GM12892 (cell line): ENCODE measurements around the gene SEPTIN11. TPM values are rescaled to one million over a fixed set of nuclear protein-coding genes. Genes with fewer than 3 reads are reported as not detected.

Experiments
- DNase-seq: peaks from one replicate; pipeline ENCODE4 v3.0.0; 2011; ENCODE audit not compliant: insufficient read length
- FAIRE-seq: peaks from 2 replicates; lab custom pipeline; 2011; peaks lifted over from hg19 to GRCh38; lab: Jason Lieb, UNC
- POLR2A ChIP-seq: IDR thresholded peaks from 2 replicates; pipeline ENCODE4 v1.6.1; 2011; ENCODE audit warnings: low read depth, low read length, control low read depth
- POLR2AphosphoS5 ChIP-seq: IDR thresholded peaks from 2 replicates; pipeline ENCODE4 v1.6.1; 2011; ENCODE audit warnings: low read depth, low read length, control low read depth
- TAF1 ChIP-seq: IDR thresholded peaks from 2 replicates; pipeline ENCODE4 v1.6.1; 2011; ENCODE audit warnings: low read depth, mild to moderate bottlenecking, control low read depth, low read length, borderline replicate concordance
- polyA plus RNA-seq: library from polyadenylated mRNA; unstranded; fragments of >200 nt; gene quantifications from one replicate; pipeline ENCODE4 v1.2.1, GENCODE V29; 2012; ENCODE audit warnings: missing spikeins, inconsistent platforms; ENCODE audit not compliant: missing spikeins

SEPTIN11 gene
- polyA plus RNA-seq, result 63.6 TPM

DNA sequence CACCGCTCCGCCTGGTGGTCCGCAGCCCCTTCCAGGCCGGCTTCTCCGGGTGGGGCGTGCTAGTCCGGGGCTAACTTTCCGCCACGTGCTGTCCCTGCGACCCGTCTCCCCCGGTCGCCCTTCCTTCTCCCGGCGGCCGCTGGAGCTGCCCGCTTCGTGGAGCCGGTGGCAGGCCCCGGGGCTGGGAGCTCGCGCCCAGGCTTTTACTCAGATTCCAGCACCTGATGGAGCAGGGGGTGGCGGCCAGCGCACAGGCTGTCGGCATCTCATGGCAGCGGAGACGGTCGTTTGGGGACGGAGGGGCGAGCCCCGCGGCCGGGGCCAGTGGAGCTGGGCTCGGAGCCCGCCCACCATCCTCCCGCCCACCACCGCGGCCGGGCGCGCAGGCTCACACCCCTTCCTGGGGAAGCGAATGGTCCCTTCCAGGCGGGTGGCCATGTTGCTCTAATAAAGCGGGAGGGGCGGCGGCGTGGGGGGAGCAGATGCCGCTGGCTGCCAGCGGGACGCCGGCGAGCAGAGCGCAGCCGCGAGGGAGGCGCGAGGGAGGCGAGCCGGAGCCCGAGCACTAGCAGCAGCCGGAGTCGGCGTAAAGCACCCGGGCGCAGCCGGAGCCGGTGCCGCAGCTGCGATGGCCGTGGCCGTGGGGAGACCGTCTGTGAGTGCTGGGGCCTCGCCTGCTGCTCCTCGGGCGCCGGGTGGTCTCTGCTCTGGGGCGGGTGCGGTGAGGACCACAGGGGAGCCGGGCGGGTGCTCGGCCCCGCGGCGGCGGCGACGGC lies at the start of gene SEPTIN11:
SEPTIN11 (plus strand) TSS at position 477 of the 776 bp plus-strand sequence; CDS start at position 629, 152 bp downstream.
- DNase-seq (peak; percentile 84), FAIRE-seq (peak; percentile 99)
- TF ChIP-seq TAF1 (peak; percentile 95), POLR2A (peak; percentile 97), POLR2AphosphoS5 (peak; percentile 89)

DNA sequence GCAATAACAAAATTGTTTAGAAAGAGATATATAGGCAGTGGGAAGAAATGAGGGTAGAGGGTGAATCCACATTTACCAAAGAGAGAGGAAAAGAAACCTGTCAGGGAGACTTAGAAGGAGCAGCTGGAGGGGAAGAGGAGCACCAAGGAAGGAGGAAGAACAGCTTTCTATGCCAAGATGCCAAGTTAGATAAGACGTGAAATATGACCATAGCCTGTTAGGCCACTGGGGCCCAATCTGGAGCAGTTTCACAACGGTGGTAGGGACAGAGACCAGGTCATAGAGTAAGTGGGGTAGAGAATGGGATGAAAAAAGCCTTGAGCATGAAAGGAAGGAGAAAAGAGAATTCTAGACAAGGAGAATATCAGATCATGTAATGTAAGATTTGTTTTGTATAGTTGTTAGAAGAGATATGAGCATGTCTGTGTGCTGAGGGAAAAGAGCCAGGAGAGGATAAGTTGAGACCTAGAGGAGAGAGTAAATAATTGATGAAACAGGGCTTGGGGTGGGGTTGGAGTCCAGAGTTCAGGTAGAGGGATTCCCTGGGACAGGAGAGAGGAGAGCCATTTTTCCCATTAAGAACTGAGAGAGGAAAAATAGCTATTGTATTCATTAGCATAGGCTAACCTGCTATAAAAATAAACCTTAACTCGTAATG lies 47.2 kb upstream of the SEPTIN11 start:
- DNase-seq, result no peak
- no peak for FAIRE-seq
- TF ChIP-seq TAF1 (no peak), POLR2A (no peak), POLR2AphosphoS5 (no peak)

GRCh38 chr4:76904646-76905190 lies 44.8 kb upstream of the SEPTIN11 start:
- FAIRE-seq, result no peak
- TF ChIP-seq POLR2A (no peak), POLR2AphosphoS5 (no peak), TAF1 (no peak)
- no peak for DNase-seq

GRCh38 chr4:76905521-76905920 lies 44.0 kb upstream of the SEPTIN11 start:
- no peak for FAIRE-seq
- TF ChIP-seq TAF1 (no peak), POLR2AphosphoS5 (no peak), POLR2A (no peak)
- no peak for DNase-seq

- TF ChIP-seq TAF1, result no peak
- FAIRE-seq (no peak), DNase-seq (no peak)
Measured at GRCh38 chr4:76909711-76910110, 39.8 kb upstream of the SEPTIN11 start.

DNA sequence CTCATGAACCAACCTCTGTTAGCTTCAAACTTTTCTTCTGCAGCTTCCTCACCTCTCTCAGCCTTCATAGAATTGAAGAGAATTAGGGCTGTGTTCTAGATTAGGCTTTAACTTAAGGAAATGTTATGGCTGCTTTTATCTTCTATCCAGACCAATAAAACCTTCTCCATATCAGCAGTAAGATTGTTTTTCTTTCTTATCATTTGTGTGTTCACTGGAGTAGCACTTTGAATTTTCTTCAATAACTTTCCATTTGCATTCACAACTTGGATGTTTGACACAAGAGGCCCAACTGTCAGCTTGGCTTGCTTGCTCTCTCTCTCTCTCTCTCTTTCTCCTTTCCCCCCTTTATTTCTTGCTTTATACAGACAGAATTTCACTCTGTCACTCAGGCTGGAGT lies 28.8 kb upstream of the SEPTIN11 start:
- TF ChIP-seq POLR2AphosphoS5 (no peak), TAF1 (no peak), POLR2A (no peak)
- no peak for FAIRE-seq
- DNase-seq, result no peak

DNA sequence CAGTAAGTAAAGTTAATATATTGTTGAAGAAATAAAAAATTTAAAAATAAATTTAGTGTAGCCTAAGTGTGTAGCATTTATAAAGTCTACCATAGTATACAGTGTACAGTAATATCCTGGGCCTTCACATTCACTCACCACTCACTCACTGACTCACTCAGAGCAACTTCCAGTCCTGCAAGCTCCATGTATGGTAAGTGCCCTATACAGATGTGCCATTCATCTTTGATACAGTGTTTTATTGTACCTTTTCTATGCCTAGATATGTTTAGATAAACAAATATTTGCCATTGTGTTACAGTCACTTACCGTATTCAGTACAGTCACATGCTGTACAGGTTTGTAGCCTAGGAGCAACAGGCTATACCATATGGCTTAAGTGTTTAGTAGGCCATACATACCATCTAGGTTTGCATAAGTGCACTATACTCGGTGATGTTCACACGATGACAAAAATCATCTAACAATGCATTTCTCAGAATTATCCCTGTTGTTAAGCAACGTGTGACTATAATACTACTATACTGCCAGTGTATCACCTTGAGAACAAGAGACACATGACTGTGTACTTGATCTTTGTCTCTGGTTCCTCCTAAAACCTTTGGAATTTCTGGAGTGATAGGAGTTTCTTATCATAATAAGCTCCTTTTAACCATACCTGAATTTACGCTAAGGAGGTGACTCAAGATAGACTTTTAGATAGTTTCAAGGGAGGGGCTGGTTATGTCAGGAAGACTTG lies 25.8 kb upstream of the SEPTIN11 start:
- FAIRE-seq, result no peak

DNA sequence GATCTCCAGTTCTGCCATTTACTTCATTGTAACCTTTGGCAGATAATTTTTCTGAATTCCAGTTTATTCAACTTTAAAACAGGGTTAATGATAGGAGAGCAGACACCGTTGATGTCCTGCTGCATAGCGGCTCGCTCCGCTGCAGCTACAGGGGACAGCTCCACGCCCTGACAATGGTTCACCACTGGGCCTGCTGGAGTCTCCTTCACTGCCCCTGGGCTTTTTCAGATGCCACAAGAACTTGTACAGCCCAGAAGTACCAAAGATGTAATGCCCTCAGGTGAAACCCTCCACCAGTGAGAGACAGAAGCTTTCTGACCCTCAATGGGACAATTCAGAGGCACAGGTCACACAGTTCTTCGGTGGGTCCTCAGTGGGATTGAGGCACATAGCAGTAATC lies 22.7 kb upstream of the SEPTIN11 start:
- no peak for FAIRE-seq
- no peak for TF ChIP-seq POLR2A
- no peak for DNase-seq

More for the DNA sequence above, 25.8 kb upstream of the SEPTIN11 start:
- TF ChIP-seq POLR2AphosphoS5 (no peak), TAF1 (no peak), POLR2A (no peak)
- DNase-seq, result no peak

DNA sequence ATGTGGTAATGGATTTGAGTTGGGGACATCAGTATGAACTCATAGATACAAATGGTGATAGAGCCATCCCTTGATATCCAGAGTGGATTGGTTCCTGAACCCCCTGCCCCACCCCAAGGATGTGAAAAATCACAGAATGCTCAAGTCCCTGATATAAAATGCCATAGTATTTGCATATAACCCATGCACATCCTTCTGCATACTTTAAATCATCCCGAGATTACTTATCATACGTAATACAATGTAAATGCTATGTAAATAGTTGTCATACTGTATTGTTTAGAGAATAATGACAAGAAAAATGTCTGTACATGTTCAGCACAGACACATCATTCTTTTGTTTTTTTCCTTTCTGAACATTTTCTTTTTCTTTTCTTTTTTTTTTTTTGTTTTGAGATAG lies 18.9 kb upstream of the SEPTIN11 start:
- TF ChIP-seq POLR2AphosphoS5, result no peak
- TF ChIP-seq POLR2A, result no peak
- TF ChIP-seq TAF1, result no peak
- DNase-seq, result no peak
- FAIRE-seq, result no peak

GRCh38 chr4:76931087-76931486 lies 18.5 kb upstream of the SEPTIN11 start:
- no peak for FAIRE-seq
- TF ChIP-seq POLR2AphosphoS5, result no peak
- no peak for TF ChIP-seq POLR2A
- TF ChIP-seq TAF1, result no peak
- DNase-seq, result no peak

DNA sequence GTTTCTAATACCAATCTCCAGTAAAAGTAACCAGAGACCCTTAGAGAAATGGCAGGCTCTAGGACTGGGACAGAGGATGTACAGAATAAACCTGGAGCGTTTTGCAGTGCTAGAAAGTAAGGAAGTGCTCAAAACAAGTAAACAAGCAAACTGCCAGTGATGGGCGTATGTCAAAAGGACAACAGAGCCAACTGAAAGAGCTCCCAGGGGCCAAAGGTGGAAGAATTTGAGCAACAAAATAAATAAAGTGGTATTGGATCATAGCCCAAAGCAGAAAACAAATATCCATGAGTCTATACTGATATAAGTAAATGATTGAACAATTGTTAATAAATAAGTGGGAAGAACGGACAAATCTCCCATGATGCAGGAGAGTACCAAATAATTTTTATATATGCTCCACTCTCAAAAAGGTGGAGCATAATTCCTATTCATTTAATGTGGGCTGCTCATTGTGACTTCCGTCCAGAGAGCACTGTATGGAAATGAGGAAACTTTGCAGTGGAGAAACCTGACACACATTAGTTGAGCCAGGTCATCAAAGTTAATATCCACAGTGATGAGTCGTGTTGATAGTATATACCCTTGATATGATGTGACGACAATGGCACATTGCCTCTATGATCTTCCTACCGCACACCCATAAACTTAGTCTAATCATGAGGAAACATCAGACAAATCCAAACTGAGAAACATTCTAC lies 17.8 kb upstream of the SEPTIN11 start:
- DNase-seq (no peak), FAIRE-seq (no peak)
- TF ChIP-seq POLR2AphosphoS5, result no peak
